ENCODE data around the gene CD247.

CD247 gene

GRCh38 chr1:167509587-167509986 is 8.7 kb downstream of the CD247 start:
- ATAC-seq (ENCODE audit: insufficient read depth, low read depth) (no peak), DNase-seq (no peak)
- Histone ChIP-seq H3K27ac (ENCODE audit: low read length) (0 out of 2 replicates have a peak overlapping the region, but pooled peaks have one; percentile 4), H3K4me2 (ENCODE audit: insufficient read depth, low read length) (no peak overlapping the region), H3K27me3 (ENCODE audit: insufficient read depth, low read length, poor library complexity) (no peaks in the 10 kb centered on the region), H4K20me1 (ENCODE audit: insufficient read depth, low read length) (peaks cover 36% of the 10 kb centered on the region), H3K4me3 (ENCODE audit: low read depth in 1 of 2, low read length in 2 of 2) (no peak overlapping the region), H3K79me2 (ENCODE audit: insufficient read depth, low read length) (peaks cover 100% of the 10 kb centered on the region), H2AFZ (ENCODE audit: low read depth, low read length) (no peak overlapping the region), H3K9me3 (ENCODE audit: insufficient read depth, low read length, severe bottlenecking) (no peaks in the 10 kb centered on the region), H3K4me1 (ENCODE audit: insufficient read depth, low read length) (peaks cover 55% of the 10 kb centered on the region), H3K36me3 (ENCODE audit: insufficient read depth, low read length) (peaks cover 71% of the 10 kb centered on the region), H3K9ac (ENCODE audit: low read depth, low read length) (no peak overlapping the region)
- TF ChIP-seq EZH2 (IDR thresholded peaks at IDR 0.05; ENCODE audit: borderline replicate concordance, low read depth, low read length, severe bottlenecking), result no peak
- TF ChIP-seq, protein P1, sequence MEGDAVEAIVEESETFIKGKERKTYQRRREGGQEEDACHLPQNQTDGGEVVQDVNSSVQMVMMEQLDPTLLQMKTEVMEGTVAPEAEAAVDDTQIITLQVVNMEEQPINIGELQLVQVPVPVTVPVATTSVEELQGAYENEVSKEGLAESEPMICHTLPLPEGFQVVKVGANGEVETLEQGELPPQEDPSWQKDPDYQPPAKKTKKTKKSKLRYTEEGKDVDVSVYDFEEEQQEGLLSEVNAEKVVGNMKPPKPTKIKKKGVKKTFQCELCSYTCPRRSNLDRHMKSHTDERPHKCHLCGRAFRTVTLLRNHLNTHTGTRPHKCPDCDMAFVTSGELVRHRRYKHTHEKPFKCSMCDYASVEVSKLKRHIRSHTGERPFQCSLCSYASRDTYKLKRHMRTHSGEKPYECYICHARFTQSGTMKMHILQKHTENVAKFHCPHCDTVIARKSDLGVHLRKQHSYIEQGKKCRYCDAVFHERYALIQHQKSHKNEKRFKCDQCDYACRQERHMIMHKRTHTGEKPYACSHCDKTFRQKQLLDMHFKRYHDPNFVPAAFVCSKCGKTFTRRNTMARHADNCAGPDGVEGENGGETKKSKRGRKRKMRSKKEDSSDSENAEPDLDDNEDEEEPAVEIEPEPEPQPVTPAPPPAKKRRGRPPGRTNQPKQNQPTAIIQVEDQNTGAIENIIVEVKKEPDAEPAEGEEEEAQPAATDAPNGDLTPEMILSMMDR (IDR thresholded peaks at IDR 0.05; ENCODE audit: borderline replicate concordance, extremely low read depth, low read length, poor library complexity, severe bottlenecking), result no peak

- H3K4me3 ChIP-seq (ENCODE audit: low read depth in 1 of 2, low read length in 2 of 2), result no peak overlapping the region
- peaks cover 86% of the 10 kb centered on the region for H3K36me3 ChIP-seq (ENCODE audit: insufficient read depth, low read length)
- no peak overlapping the region for H3K27ac ChIP-seq (ENCODE audit: low read length)
- peaks cover 58% of the 10 kb centered on the region for H3K4me1 ChIP-seq (ENCODE audit: insufficient read depth, low read length)
- no peaks in the 10 kb centered on the region for H3K27me3 ChIP-seq (ENCODE audit: insufficient read depth, low read length, poor library complexity)
- no peak overlapping the region for H3K4me2 ChIP-seq (ENCODE audit: insufficient read depth, low read length)
- no peak overlapping the region for H3K9ac ChIP-seq (ENCODE audit: low read depth, low read length)
- no peak overlapping the region for H2AFZ ChIP-seq (ENCODE audit: low read depth, low read length)
- no peaks in the 10 kb centered on the region for H3K9me3 ChIP-seq (ENCODE audit: insufficient read depth, low read length, severe bottlenecking)
- TF ChIP-seq, protein P1 (IDR thresholded peaks at IDR 0.05; ENCODE audit: borderline replicate concordance, extremely low read depth, low read length, poor library complexity, severe bottlenecking), result no peak
- TF ChIP-seq EZH2 (IDR thresholded peaks at IDR 0.05; ENCODE audit: borderline replicate concordance, low read depth, low read length, severe bottlenecking), result no peak
- ATAC-seq (ENCODE audit: insufficient read depth, low read depth), result no peak
- peaks cover 52% of the 10 kb centered on the region for H4K20me1 ChIP-seq (ENCODE audit: insufficient read depth, low read length)
- peaks cover 100% of the 10 kb centered on the region for H3K79me2 ChIP-seq (ENCODE audit: insufficient read depth, low read length)
- DNase-seq, result no peak
These were observed 10.6 kb downstream of the CD247 start for GRCh38 chr1:167507719-167508118.

- peaks cover 72% of the 10 kb centered on the region for H3K36me3 ChIP-seq (ENCODE audit: insufficient read depth, low read length)
- no peaks in the 10 kb centered on the region for H3K27me3 ChIP-seq (ENCODE audit: insufficient read depth, low read length, poor library complexity)
- TF ChIP-seq, protein P1 (IDR thresholded peaks at IDR 0.05; ENCODE audit: borderline replicate concordance, extremely low read depth, low read length, poor library complexity, severe bottlenecking), result no peak
- TF ChIP-seq EZH2 (IDR thresholded peaks at IDR 0.05; ENCODE audit: borderline replicate concordance, low read depth, low read length, severe bottlenecking), result no peak
- no peak for DNase-seq
- no peak overlapping the region for H3K4me2 ChIP-seq (ENCODE audit: insufficient read depth, low read length)
- H3K27ac ChIP-seq (ENCODE audit: low read length), result peak overlapping the region; percentile 36
- H3K79me2 ChIP-seq (ENCODE audit: insufficient read depth, low read length), result peaks cover 99% of the 10 kb centered on the region
- peaks cover 62% of the 10 kb centered on the region for H3K4me1 ChIP-seq (ENCODE audit: insufficient read depth, low read length)
- no peak overlapping the region for H3K4me3 ChIP-seq (ENCODE audit: low read depth in 1 of 2, low read length in 2 of 2)
- H2AFZ ChIP-seq (ENCODE audit: low read depth, low read length), result no peak overlapping the region
- H3K9ac ChIP-seq (ENCODE audit: low read depth, low read length), result no peak overlapping the region
- no peak for ATAC-seq (ENCODE audit: insufficient read depth, low read depth)
- H3K9me3 ChIP-seq (ENCODE audit: insufficient read depth, low read length, severe bottlenecking), result no peaks in the 10 kb centered on the region
- peaks cover 35% of the 10 kb centered on the region for H4K20me1 ChIP-seq (ENCODE audit: insufficient read depth, low read length)
These were observed 13.9 kb downstream of the CD247 start for GRCh38 chr1:167504467-167504827.
